ENCODE data around the gene C19orf25.

DNA sequence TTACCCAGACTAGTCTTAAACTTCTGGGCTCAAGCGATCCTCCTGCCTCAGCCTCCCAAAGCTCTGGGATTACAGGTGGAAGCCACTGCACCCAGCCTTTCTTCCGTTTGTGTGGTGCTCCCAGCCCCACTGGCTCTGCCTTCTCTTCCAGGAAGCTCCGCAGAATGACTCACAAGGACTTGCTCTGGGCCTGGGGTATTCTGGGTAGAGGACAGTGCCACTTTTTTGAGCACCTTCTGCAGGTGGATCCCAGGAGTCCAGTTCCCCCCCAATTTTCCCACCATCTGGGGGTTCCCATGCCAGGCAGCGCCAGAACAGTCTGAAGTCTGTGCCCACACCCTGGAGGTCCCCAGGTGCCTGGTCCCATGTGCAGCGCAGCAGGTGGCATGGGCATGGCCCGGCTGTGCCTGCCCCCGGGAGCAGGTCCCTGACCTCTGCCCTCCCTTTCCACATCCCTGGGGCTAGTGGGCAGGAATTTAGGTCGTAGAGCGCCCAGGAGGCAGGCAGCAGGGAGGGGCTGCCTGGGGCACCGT, 13.5 kb upstream of the C19orf25 start:
- TF ChIP-seq, protein P1, sequence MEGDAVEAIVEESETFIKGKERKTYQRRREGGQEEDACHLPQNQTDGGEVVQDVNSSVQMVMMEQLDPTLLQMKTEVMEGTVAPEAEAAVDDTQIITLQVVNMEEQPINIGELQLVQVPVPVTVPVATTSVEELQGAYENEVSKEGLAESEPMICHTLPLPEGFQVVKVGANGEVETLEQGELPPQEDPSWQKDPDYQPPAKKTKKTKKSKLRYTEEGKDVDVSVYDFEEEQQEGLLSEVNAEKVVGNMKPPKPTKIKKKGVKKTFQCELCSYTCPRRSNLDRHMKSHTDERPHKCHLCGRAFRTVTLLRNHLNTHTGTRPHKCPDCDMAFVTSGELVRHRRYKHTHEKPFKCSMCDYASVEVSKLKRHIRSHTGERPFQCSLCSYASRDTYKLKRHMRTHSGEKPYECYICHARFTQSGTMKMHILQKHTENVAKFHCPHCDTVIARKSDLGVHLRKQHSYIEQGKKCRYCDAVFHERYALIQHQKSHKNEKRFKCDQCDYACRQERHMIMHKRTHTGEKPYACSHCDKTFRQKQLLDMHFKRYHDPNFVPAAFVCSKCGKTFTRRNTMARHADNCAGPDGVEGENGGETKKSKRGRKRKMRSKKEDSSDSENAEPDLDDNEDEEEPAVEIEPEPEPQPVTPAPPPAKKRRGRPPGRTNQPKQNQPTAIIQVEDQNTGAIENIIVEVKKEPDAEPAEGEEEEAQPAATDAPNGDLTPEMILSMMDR (IDR thresholded peaks at IDR 0.05; ENCODE audit: insufficient read depth, low read length), result no peak
- TF ChIP-seq GABPA (IDR thresholded peaks at IDR 0.05; ENCODE audit: low read depth) (no peak), POLR2AphosphoS5 (IDR thresholded peaks at IDR 0.05; ENCODE audit: low read depth) (no peak)
- TF ChIP-seq, protein P2, sequence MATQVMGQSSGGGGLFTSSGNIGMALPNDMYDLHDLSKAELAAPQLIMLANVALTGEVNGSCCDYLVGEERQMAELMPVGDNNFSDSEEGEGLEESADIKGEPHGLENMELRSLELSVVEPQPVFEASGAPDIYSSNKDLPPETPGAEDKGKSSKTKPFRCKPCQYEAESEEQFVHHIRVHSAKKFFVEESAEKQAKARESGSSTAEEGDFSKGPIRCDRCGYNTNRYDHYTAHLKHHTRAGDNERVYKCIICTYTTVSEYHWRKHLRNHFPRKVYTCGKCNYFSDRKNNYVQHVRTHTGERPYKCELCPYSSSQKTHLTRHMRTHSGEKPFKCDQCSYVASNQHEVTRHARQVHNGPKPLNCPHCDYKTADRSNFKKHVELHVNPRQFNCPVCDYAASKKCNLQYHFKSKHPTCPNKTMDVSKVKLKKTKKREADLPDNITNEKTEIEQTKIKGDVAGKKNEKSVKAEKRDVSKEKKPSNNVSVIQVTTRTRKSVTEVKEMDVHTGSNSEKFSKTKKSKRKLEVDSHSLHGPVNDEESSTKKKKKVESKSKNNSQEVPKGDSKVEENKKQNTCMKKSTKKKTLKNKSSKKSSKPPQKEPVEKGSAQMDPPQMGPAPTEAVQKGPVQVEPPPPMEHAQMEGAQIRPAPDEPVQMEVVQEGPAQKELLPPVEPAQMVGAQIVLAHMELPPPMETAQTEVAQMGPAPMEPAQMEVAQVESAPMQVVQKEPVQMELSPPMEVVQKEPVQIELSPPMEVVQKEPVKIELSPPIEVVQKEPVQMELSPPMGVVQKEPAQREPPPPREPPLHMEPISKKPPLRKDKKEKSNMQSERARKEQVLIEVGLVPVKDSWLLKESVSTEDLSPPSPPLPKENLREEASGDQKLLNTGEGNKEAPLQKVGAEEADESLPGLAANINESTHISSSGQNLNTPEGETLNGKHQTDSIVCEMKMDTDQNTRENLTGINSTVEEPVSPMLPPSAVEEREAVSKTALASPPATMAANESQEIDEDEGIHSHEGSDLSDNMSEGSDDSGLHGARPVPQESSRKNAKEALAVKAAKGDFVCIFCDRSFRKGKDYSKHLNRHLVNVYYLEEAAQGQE (IDR thresholded peaks at IDR 0.05; ENCODE audit: insufficient replicate concordance, low read depth), result no peak
